ENCODE results near the gene CALHM1. TPM values are rescaled to one million over a fixed set of nuclear protein-coding genes. Genes with fewer than 3 reads are reported as not detected.
A peak's percentile ranks its signal among the peaks of the same experiment; 100 is the strongest.
"Not testable (repeated sequence)": the region's sequence is repeated elsewhere in the genome, so short reads cannot be mapped to it uniquely, and the experiment has no call there.

Gene CALHM1
- total RNA-seq, 1 experiment from 2014 or later, result not detected

DNA sequence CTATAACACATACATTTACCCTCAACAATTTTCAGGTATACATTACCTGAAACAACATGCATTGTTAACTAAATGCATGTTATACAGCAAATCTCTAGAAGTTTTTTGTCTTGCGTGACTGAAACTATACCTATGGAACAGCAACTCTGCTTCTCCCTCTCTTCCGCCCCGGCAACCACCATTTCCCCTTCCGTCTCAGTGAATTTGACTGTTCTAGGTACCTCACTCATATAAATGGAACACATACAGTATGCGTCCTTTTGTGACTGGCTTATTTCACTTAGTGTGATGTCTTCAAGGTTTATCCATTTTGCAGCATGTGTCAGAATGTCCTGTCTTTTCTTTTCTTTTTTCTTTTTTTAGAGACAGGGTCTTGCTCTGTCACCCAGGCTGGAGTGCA lies 29.1 kb downstream of the CALHM1 start:
- DNase-seq (ENCODE audit: low spot score), result no peak

DNA sequence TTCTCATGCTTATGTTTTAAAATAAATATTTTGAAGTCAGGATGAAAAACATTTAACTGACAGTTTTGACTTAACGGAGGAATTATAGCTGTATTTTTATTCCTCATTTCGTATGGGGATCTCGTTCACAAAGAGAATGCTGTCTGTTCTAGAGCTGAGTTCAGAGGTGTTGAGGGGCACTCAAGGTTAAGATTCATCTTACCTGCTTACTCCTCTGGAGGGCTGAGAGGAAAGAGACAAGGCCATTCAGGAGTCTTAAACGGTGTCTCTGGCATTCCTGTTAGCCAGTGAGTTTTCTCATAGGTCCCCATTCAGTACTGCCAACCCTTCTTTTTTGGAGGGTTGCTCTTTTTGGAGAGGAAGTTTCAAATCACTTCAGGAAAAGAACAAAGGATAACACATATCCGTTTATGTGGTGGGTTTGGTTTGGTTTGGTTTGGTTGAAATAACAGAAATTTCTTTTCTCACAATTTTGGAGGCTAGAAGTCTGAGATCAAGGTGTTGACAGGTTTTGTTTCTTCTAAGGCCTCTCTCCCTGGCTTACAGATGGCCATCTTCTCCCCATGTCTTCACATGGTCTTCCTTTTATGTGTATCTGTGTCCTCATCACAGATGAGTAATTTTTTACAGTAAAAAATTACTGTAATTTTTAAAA lies 29.6 kb downstream of the CALHM1 start:
- no peak for DNase-seq (ENCODE audit: low spot score)

DNA sequence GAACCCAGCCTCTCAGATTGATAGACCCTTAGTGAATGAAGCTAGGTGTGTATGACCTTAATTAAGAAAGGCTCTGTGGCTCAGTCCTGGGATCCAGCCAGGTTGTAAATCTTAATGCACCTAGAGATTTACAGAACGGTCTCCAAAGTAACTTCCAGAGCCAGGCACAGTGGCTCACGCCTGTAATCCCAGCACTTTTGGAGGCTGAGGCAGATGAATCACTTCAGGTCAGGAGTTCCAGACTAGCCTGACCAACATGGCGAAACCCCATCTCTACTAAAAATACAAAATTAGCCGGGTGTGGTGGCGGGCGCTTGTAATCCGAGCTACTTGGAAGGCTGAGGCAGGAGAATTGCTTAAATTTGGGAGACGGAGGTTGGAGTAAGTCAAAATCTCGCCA lies 30.8 kb downstream of the CALHM1 start:
- DNase-seq (ENCODE audit: low spot score), result no peak

DNA sequence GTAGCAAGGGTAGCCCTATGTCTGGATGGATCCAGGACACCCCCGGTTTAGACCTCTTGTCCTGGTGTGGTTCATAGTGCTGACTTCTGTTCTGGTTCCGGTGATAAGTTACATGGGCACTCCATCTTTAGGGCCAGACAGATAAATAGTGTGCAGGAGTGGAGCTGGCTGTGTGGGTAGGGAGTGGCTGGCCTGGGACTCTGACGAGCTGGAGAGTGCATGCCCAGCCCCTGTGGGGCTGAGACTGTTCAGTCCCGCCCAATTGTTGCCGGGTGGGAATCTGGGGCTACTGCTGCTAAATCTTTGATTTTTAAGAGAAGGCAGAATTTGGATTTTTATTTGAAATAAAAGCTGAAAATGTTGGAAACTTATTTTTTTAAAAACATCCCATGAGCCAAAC lies 35.0 kb downstream of the CALHM1 start:
- DNase-seq (ENCODE audit: low spot score), result no peak

DNA sequence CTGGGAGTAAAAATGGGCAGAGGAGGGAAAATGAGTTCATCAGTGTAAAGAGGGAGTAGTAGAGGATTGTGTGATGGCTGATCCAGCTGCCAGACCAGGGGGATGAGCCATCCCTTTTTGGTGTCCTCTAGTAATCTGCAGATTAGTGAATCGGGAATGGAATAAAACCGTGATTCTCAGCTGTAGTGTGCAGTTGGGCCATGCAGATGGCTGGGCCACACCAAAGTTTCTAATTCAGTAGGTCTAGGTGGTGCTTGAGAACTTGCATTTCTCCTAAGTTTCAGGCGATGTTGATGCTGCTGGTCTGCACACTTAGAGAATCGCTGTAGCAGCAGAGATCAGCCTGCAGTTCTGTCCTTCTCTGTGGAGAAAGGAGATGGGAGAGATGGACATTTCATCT lies 39.6 kb downstream of the CALHM1 start:
- no peak for DNase-seq (ENCODE audit: low spot score)

GRCh38 chr10:103417601-103418000 lies 41.1 kb downstream of the CALHM1 start:
- no peak for DNase-seq (ENCODE audit: low spot score)

GRCh38 chr10:103417148-103417469 lies 41.6 kb downstream of the CALHM1 start:
- DNase-seq (ENCODE audit: low spot score), result not testable (repeated sequence)

DNA sequence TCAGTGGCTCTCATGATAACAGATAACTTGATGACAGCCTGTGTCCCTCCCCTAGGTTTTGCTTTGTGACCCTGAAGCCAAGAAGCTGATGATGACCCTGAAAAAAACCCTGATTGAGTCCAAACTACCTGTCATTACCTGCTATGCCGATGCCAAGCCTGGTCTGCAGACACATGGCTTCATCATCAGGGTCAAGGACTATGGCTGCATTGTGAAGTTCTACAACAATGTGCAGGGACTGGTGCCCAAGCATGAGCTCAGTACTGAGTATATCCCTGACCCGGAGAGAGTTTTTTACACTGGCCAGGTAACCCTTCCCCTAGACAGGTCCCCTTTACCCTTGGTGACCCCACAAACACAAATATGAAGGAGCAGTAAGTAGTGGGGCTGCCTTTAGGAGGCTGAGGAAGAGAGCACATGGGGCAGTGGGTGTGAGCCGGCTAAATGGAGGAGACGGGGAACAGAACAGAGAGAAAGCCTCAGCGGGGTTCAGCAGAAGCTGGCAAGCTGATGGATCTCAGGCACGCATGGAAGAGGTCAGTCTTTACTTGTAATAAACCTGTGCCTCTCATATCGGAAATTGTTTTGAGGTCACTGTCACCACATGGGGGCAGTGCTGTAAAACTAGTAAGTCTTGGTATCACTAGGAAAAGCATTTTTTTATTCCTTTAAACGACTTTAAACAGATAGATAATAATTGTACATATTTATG lies 42.1 kb downstream of the CALHM1 start:
- DNase-seq (ENCODE audit: low spot score), result peak; percentile 33

DNA sequence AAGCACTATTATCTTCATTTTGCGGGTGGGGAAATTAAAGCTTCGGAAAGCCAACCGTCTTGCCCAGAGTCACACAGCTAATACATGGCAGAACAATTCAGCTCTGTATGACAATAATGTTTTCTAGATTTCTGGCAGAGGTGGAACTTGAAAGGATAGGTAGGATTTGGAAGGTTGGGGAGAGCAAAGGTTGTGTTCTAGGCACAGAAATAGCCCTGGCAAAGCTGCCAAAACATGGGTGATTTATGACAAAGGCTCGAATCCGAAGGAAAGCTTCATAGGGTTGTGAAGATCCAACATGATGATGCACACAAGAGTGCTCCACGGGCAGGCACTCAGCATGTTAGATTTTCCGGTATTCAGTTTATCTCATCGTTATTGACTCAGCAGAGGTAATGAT lies 43.1 kb downstream of the CALHM1 start:
- DNase-seq (ENCODE audit: low spot score), result no peak

DNA sequence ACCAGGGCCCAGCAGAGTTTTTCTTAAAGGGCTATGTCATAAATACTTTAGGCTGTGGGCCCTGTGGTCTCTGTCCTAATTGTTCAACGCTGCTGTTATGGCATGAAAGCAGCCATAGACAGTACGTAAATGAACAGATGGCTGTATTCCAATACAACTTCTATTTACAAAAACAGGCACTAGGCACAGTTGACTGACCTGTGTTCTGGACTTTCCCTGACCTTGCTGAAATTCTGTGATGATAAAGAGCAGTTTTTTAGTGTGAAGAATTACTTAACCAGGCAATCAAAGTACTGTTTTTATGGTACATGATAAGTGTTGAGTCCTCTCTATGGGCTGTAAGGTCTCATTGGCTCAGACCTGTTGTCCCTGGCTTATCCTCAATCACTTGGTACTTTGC lies 45.1 kb downstream of the CALHM1 start:
- DNase-seq (ENCODE audit: low spot score), result no peak

Other genes starting within 250 kb of the CALHM1 start
- 0.08 TPM in 1 of 2 replicates, not detected in the other for gene RPEL1, start 213.0 kb downstream of the CALHM1 start, total RNA-seq (2014; rRNA removed; shearing (Covaris generic))
- gene INA, start 181.8 kb downstream of the CALHM1 start, total RNA-seq (2014; rRNA removed; shearing (Covaris generic)), result not detected in 2 replicates
- 12.0 and 14.9 TPM in 2 replicates for gene PCGF6, start 107.8 kb downstream of the CALHM1 start, total RNA-seq (2014; rRNA removed; shearing (Covaris generic))
- 6.4 and 6.9 TPM in 2 replicates for gene TAF5, start 90.9 kb downstream of the CALHM1 start, total RNA-seq (2014; rRNA removed; shearing (Covaris generic))
- gene ATP5MK, start 62.4 kb downstream of the CALHM1 start, total RNA-seq (2014; rRNA removed; shearing (Covaris generic)), result 502 and 681 TPM in 2 replicates
- 15.9 and 20.0 TPM in 2 replicates for gene PDCD11, start 62.3 kb downstream of the CALHM1 start, total RNA-seq (2014; rRNA removed; shearing (Covaris generic))
- 0.43 and 0.97 TPM in 2 replicates for gene CALHM2, start 6.5 kb downstream of the CALHM1 start, total RNA-seq (2014; rRNA removed; shearing (Covaris generic))
- gene CALHM3, start 20.3 kb upstream of the CALHM1 start, total RNA-seq (2014; rRNA removed; shearing (Covaris generic)), result 0.23 TPM in 1 of 2 replicates, not detected in the other
- gene NEURL1, start 34.8 kb upstream of the CALHM1 start, total RNA-seq (2014; rRNA removed; shearing (Covaris generic)), result 0.10 and 0.72 TPM in 2 replicates